HTERT RPE-1 (cell line): ENCODE measurements around the gene SLC37A1.

Experiments used
- in situ Hi-C: fragments of 300-500 bp; cut with MboI; formaldehyde crosslinking; loops from 4 replicates; pipeline ENCODE4 v1.14.3; 2020; ENCODE audit warnings: low sequenced_read_pairs

SLC37A1 gene

DNA sequence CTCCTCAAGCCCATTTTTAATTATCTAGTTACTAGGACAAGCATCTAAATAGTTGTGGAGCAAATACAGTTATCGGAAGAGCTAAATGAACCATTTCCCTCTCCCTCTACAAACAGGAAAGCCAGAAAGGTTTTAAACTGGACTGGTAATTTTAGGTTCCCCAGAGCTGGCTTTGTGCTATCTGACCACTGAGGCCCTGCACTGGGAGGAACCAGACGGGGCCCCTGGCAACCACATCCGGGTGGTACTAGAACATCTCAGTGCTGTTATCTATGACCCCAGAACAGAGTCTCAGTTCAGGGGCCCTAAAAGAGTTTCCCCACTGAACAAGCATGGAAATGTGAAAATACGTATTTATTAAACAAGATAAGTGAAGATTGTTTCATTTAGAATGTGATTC is 9.9 kb upstream of the SLC37A1 start:
- in situ Hi-C loops, result no loop called here

DNA sequence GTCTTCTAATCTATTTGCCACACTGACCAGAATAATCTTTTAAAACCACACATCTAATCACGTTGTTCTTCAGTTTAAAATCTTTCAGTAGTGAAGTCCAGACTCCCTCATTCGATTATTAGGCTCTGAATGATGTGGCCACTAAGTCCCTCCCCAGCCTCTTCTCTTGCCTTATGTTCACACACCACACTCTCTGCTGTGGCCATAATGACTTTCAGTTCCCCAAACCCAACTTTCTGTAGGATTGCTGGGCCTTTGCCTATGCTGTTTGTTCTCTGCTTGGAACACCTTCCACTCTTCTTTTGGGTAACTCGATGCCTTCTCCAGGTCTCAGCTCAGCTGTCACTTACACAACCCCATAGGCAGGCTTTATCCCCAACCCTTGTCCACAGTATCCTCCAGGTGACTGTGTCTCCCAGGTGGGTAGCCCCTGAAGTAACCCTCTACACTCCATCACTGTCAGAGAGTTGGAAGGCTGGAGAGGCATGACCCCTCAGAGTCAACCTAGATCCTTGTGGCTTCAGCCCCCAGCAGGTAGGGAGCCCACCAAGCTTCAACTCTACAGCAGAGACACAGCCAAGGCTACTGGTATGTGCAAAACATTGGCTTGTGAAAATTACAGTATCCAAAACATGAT is 8.4 kb upstream of the SLC37A1 start:
- in situ Hi-C loops, result no loop called here

DNA sequence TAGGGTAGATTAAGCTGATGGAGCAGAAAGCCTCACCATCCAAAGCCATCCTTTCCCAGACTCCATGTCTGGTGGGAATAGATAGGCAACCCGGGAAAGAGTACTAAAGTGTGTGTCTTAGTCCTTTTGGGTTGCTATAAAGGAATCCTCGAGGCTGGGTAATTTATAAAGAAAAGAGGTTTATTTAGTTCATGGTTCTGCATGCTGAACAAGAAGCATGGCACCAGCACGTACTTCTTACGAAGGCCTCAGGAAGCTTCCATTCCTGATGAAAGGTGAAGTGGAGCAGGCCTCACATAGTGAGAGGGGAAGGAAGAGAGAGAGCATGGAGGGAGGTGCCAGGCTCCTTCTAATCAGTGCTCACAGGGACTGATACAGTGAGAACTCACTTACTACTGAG is 6.2 kb upstream of the SLC37A1 start:
- in situ Hi-C loops, result no loop called here

DNA sequence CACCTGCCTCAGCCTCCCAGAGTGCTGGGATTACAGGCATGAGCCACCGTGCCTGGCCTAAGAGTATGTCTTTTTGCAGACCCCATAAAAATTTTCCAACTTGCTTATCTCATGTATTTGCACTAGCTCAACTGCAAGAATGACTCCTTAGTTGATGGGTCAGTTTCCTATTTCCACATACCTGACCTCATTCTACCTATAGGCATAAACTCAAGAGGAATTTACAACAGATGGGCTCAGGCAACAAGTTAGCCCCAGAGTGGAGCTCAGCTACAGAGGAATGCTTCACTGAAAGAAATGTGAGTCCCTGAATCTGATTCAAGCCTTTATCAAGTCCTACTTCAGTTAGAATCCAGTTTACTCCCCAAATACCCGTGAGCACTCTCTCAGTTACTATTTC is 5.3 kb upstream of the SLC37A1 start:
- in situ Hi-C loops, result no loop called here

DNA sequence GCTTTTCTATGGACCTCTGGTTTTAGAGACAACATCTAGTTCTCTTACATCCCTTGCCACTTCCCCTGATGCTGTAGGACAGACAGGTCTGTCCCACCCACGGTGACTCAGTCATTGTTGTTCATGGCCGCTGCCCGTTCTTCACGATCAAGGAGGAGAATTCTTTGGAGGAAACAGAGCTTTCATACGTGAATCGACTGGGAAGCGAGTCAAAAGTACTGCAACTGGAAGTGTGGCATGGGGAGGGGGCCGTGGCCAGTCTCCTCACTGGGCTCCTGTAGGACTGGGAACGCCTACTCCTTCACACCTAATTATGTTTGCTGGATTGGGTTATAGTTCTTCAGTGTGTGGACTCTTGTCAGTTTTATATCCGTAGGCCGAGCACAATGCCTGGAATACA is 4.4 kb upstream of the SLC37A1 start:
- in situ Hi-C loops, result no loop called here

DNA sequence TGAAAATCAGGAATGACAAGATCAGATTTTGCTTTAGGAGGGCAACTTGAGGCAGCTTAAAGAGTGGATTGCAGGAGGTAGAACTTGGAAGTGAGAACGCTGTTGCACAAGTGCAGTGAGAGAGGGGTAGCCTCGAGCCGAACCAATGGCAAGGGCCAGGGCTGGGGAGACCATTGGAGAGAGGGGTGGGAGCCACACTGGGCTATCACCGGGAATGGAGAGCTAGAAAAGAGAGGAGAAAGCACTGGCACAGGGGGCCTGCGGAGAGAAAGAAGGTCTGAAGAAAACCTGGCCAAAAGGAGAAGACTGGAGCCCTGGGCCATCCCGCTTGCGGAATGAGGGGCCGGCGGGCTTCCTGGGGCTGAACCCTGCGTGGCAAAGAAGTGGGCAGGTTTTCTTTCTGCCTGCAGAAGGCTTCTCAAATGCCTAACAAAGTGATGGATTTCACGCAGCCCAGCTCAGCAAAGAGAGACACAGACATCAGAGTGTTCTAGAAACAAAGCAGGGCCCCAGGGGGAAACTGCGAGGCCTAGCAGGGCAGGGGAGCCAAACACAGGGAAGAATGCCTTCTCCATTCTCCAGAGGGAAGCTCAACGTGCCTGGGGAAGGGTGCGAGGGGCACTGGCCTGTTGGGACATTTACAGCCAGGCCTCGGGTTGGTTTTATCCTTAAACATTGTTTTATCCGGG is 1.2 kb upstream of the SLC37A1 start:
- in situ Hi-C loops, result no loop called here

DNA sequence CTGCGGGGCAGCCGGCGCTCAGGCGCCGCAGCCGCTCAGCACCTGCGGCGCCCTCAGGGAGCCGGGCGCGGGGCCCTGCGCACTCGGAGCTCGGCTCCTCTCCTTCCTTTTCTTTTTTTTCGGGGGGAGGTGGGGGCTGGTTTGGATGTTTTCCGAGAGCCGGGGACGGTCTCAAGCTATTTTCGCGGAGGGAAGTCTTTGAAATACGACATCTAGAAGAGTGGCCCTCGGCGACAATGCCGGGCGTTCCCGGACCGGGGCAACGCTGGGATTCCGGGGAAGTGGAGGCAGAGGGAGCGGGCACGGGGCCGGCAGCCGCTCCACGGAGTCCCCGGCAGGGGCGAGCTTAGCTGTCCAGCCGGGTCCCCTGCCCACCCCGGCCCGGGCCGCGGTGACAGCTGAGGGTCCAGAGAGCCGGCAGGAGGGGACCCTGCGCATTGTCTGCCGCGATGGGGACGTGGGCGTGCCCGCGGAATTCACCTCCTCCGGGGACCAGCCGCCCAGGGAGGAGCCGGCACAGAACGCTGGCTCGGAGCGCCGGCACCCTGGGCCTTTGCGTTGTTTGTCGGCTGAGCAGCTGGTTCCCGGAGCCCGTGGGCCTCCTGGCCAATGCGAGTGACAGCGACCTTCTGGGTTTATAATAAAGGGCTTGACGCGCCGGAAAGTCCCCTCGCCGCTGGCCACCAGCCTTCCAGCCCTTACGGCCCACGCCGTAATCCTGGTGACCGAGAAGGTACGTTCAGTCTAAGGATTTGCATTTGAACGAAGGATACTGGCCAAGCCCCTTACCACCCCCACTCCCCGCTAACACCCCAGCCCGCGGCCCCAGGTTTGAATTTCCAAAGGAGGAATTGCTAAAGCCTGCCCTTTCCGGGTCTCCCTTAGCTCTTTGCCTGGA is 582 bp downstream of the SLC37A1 start:
- in situ Hi-C loops, result no loop called here

DNA sequence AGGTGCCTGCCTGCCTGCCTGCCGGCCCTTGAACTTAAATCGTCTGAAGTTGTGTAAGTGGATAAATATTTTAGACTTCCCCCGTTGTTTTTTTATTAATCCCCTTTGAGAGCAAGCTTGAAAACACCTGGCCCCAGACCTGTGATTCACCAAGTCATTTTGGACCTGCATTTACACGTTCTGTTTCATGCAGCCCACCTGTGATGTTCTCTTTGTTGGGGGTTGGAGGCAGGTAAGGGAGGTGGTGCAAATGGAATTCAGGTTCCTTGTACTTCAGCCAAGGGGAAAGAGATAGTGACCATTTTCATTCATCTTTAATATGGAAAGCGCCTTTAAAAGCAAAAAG is 1.2 kb downstream of the SLC37A1 start:
- in situ Hi-C loops, result no loop called here

DNA sequence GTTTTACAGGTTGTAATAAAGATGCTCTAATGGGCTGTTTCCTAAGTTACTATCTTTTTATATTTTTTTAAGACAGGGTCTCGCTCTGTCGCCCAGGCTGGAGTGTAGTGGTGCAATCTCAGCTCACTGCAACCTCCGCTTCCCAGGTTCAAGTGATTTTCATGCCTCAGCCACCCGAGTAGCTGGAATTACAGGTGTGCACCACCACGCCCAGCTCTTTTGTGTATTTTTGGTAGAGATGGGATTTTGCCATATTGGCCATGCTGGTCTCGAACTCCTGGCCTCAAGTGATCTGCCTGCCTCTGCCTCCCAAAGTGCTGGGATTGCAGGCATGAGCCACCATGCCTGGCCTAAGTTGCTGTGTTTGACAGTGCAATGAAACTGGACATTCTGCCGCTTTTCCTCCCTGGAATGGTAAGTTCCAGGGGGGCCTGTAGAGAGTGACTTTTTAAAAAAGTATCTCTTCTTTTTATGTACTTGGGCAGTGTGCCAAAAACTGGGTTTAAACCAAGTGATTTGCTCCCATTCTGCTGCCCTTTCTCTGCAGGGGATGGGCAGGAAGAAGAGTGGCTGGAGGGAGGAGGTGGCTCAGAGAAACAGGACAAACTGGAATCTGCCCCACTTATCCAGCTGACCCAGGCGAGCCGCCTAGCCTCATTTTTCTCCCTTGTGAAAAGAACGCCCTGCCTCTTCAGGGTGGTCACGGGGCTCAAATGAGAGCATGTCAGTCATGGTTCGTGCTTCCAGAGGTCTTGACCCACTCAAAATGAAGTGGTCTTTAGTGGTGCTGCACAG is 2.3 kb downstream of the SLC37A1 start:
- in situ Hi-C loops, result no loop called here

DNA sequence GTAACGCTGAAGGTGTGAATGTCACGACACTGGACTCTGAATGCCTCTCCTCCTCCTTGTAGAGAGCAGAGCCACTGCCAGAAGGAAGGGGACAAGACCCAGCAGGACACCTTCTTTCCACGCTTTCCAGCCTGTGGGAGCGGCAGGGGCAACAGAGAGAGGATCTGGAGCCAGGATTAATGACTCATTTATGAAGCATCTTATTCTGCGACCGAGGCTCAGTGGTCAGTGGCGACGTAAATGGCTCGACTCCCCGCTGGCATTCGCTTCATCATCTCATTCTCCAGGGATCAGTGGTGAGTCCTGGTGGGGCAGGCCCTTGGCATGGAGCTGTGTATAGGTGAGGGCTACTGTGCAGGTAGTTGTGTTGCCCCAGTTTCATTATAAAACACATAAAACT is 4.6 kb downstream of the SLC37A1 start:
- in situ Hi-C loops, result no loop called here

DNA sequence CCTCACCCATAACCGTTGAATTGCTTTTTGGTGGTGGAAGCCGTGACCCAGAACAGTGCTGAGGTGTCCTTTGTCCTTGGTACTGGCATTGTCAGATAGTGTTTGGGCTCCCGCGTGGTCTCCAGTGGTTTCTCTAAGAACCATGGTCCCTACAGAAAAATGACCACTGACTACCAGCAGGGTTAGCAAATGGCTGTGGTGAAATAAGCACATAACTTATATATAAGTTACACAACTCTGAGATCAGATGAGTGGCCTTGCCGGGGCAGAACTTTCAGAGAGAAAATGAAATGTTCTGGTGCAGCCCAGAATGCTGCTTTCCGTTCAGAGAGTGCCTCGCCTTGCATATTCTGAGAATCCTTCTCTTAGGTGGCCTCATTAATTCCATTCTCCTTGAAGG is 5.0 kb downstream of the SLC37A1 start:
- in situ Hi-C loops, result no loop called here

DNA sequence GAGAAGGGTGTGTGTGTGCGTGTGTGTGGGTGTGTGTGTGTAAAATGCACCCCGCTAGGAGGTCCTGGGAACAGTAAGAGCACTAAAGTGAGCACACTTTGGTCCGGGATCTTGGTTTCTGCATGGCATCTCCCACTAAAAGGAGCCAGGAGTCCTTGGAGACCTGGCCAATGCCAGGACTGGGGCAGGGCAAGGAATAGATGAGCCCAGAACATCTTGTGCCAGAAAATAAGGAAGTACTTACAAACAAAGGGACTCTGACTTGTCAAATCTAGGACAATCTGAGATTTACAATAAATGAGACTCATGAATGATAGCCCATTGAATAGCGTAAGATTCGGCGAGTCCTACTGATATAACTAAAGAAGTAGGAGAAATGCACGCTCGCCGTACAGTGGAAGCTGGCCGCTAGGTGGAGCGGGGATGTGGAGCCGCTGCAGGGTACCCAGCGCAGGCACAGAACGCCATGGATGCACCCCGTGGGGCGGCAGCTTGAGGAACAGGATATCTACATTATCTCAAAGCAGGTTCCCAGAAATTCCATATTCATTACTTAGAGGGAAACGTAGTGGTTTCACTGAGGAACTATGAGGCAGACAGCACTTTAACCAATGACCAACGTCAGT is 7.1 kb downstream of the SLC37A1 start:
- in situ Hi-C loops, result no loop called here

DNA sequence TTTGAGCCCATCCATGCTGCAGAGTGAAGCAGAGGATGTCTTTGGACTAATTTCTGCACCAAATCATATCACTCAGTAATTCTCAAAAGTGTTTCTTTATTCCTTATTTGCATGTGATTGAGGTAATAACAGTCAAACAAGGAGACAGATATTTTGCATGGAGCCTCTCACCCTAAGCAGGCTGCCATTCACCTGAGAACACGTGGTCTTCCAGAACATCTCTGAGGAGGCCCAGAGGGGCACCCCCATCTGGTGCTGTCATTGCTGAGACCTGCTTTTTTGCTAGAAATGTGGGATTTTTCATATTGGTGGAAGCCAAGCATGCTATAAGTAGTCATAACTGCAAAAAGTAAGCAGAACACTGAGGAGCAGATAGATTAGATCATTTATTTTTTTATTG is 7.7 kb downstream of the SLC37A1 start:
- in situ Hi-C loops, result no loop called here

DNA sequence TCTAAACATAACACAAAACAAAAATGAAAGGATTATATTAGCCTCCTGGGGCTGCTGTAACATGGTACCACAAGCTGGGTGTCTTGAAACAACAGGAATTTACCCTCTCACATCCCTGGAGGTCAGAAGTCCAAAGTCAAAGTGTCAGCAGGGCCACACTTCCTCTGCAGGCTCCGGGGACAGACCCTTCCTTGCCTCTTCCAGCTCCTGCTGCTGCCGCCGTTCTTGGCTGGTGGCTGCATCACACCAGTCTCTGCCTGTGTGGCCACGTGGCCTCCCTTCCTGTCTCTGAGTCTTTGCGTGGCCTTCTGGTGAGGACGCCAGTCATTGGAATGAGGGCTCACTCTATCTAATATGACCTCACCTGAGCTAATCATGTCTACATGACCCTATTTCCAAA is 8.2 kb downstream of the SLC37A1 start:
- in situ Hi-C loops, result no loop called here

DNA sequence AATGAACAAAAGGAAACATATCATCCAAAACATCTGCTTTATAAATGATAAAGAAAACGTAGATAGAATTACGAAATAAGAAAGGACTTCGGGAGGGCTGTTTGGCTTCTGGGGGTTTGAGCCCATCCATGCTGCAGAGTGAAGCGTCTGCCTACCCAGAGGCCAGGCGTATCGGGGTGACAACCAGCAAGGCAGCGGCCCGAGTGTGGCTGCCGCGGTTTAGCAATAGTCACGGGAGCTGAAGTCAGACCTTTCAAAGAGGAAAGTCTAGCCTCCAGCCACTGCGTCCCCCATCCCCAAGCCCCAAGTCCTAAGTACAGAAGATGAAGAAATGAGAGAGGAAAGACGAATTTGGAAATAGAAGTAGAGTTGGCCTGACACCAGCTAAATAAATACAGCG is 8.6 kb downstream of the SLC37A1 start:
- in situ Hi-C loops, result no loop called here

DNA sequence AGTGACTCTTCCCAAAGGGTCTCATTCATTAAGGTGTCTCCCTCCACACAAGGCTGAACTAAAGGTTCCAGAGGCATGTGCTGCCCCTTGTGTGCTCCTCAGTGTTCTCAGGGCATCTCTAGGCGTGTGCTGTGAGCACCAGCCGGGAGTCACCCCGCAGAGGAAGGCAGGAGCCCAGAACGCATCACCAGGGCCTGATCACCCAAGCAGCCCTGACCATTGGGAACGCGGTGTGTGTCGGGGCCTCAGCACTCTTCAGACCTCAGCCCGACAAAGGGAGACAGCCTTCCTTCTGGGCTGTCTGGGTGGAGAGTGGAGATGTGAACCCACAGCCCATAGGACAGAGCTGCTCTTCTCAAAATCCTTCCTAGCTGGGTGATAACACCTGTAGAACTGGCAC is 9.1 kb downstream of the SLC37A1 start:
- in situ Hi-C loops, result no loop called here

DNA sequence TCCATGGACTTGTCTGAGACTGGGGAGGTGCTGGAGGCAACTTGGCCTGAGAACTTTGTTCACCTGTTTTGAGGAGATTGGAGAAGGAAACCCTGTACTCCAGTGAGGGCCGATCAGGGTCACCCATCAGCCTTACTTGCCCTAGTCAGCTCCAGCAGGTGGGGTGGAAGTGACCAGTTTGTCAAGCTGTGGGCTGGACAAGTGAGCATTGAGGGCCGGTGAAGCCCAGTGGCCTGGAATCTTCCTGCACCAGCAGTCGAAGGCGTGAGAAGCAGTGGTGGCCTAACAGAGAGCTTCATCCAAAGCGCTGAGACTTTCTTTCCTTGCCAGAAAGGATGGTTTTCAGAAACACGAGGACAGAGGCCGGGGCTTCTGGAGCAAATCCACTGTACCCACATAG is 9.6 kb downstream of the SLC37A1 start:
- in situ Hi-C loops, result no loop called here

DNA sequence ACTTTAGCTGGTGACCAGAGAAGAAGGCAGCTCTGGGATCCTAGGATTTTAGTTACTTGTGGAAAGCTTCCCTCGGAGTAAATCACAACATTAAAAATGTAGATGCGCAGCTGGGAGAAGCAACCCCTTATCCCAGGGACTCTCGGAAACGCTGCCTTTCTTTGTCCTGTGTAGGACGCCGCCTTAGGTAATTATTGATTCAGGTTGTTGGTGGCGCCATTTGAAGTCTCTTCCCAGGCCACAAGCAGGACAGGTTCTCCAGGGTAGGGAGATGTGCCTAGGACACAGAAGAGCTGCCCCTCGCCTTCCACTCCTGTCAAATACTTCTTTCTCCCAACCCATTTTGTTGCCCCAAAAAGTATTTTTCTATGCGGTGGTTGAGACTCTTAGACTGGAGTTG is 10.3 kb downstream of the SLC37A1 start:
- in situ Hi-C loops, result no loop called here

DNA sequence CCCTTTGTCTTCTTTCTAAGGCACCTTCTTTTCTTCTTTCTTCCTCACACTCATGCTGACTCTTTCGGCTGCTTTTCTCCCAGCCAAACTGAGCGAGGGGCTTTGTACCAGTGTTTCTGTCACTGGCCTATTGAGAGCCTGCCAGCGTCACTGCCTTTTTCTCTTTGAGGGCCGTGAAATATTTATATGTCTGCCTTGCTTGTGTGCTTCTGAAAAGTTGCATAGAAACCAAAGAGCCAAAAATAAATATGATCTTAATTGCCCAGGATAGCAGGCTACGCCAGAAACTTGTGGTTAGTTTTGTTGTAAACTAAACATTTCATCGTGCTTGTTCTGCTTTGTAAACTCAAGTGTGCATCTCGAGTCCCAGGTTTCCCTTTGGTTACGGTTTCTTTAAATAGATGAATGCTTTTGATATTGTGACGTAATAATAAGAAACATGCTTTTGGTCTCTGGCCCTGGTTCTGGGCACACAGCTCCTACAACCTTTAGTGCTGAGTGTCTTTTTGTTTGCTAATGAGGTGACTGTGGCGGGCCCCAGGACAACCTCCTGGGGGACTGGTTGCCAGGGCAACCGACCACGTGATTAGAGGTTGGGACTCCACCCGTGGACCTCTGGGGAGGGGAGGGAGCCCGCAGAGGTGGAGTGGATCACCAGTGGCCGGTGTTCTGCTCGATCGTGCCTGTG is 10.8 kb downstream of the SLC37A1 start:
- in situ Hi-C loops, result no loop called here

DNA sequence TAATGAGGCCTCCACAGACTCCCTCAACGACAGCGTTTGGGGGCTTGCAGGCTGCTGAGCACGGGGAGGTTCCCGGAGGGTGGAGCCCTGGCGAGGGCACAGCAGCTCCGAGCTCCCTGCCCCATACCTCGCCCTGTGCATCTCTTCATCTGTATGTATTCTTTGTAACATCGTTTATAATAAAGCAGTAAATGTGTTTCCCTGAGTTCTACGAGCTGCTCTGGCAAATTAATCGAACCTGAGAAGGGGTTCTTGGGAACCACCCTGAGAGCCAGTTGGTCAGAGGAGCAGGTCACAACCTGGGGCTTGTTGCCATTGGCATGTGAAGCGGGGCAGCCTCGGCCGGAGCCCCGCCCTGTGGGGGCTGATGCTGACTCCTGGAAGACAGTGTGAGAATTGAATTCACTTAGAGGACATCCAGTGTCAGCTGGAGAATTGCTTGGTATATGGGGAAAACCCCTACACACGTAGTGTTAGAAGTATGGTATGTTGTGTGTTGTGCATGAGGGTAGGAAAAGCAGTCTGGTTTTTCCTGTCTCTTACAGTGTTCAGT is 11.5 kb downstream of the SLC37A1 start:
- in situ Hi-C loops, result no loop called here
